ENCODE results near the gene ZBTB1. TPM values are rescaled to one million over a fixed set of nuclear protein-coding genes. Genes with fewer than 3 reads are reported as not detected.
A peak's percentile ranks its signal among the peaks of the same experiment; 100 is the strongest.

Gene ZBTB1
- total and polyA plus RNA-seq, 2 donors (not counting 3 experiments of a cell fraction or from before 2014, with no cell fraction given): 9.7 to 32.2 TPM

- Histone ChIP-seq H3K9ac (replicated peaks; ENCODE audit: extremely low read depth, insufficient read depth, low read length) (peak overlapping the region; percentile 91), H3K9me3 (replicated peaks; ENCODE audit: control insufficient read depth, insufficient read depth, low read length) (no peaks in the 10 kb centered on the region), H3K9me1 (replicated peaks; ENCODE audit: control insufficient read depth, extremely low read depth, insufficient read depth, low read length) (no peaks in the 10 kb centered on the region), H3K36me3 (ENCODE audit: control insufficient read depth in 2 of 2, extremely low read depth in 1 of 2, insufficient read depth in 2 of 2, low read length in 2 of 2) (no peaks in the 10 kb centered on the region), H3K27me3 (ENCODE audit: control insufficient read depth in 2 of 2, insufficient read depth in 2 of 2, low read length in 2 of 2) (no peaks in the 10 kb centered on the region), H2AFZ (ENCODE audit: low read depth, low read length) (peak overlapping the region; percentile 26), H3K79me2 (ENCODE audit: control insufficient read depth, insufficient read depth, low read length) (peaks cover 55% of the 10 kb centered on the region), H3K4me2 (ENCODE audit: insufficient read depth, low read length) (peak overlapping the region; percentile 97), H3K4me3 (replicated peaks in 1 of 3; ENCODE audit: insufficient read depth in 1 of 3, low read depth in 1 of 3, low read length in 3 of 3) (peak overlapping the region; percentile 71 to 97 (median 93)), H3K4me1 (ENCODE audit: control insufficient read depth, extremely low read depth, insufficient read depth, low read length) (peaks cover 38% of the 10 kb centered on the region), H4K20me1 (replicated peaks; ENCODE audit: control insufficient read depth, extremely low read depth, insufficient read depth, low read length) (peaks cover 9% of the 10 kb centered on the region), H3K27ac (ENCODE audit: insufficient read depth, low read depth, low read length) (peak overlapping the region; percentile 95)
- TF ChIP-seq FOS (IDR thresholded peaks at IDR 0.05; ENCODE audit: borderline replicate concordance, insufficient read depth, low read length) (no peak), POLR2A (IDR thresholded peaks at IDR 0.05; ENCODE audit: low read depth, low read length) (peak; percentile 29)
- intact Hi-C loops (cut with micrococcal nuclease): loop anchor here (1.0 to 10.0 kb wide), 4 partner anchors 62 to 860 kb away; partner anchors contain the start of gene WDR89
- FAIRE-seq (peak; percentile 88), DNase-seq (ENCODE audit: low read depth, low spot score) (peak; percentile 83)
- BruUV-seq (replicated peaks): TSS peak; percentile 27
- CTCF ChIA-PET: interaction anchor here (1.0 to 1.2 kb wide), 3 partner anchors 17 to 161 kb away, joined by 3 to 4 read pairs (median 3); no protein-coding TSS in a partner anchor
- POLR2A ChIA-PET: interaction anchor here (1.8 kb wide), 1 partner anchor 35 kb away, joined by 11 read pairs; the partner anchor contains the start of gene HSPA2
- dilution Hi-C loops (cut with MboI; ENCODE audit: extremely low pct_ligation_motif_present, low sequenced_read_pairs): no loop called here
Observed at GRCh38 chr14:64504897-64505794, 576 bp downstream of the ZBTB1 start.

GRCh38 chr14:64506721-64507120, 2.2 kb downstream of the ZBTB1 start:
- CTCF ChIA-PET: no interaction called here

More at GRCh38 chr14:64506721-64507120, 2.2 kb downstream of the ZBTB1 start:
- peaks cover 37% of the 10 kb centered on the region for H3K4me1 ChIP-seq (ENCODE audit: control insufficient read depth, extremely low read depth, insufficient read depth, low read length)
- no peaks in the 10 kb centered on the region for H3K27me3 ChIP-seq (ENCODE audit: control insufficient read depth in 2 of 2, insufficient read depth in 2 of 2, low read length in 2 of 2)
- peak overlapping the region in 1 of 3 experiments; percentile 32 for H3K4me3 ChIP-seq (replicated peaks in 1 of 3; ENCODE audit: insufficient read depth in 1 of 3, low read depth in 1 of 3, low read length in 3 of 3)
- H4K20me1 ChIP-seq (replicated peaks; ENCODE audit: control insufficient read depth, extremely low read depth, insufficient read depth, low read length): peaks cover 16% of the 10 kb centered on the region
- dilution Hi-C loops (cut with MboI; ENCODE audit: extremely low pct_ligation_motif_present, low sequenced_read_pairs) (no loop called here), intact Hi-C loops (cut with micrococcal nuclease) (loop anchor here (10.0 kb wide), 1 partner anchor 862 kb away; the partner anchor contains the start of gene WDR89)
- peak overlapping the region; percentile 78 for H3K4me2 ChIP-seq (ENCODE audit: insufficient read depth, low read length)
- H3K9me3 ChIP-seq (replicated peaks; ENCODE audit: control insufficient read depth, insufficient read depth, low read length): no peaks in the 10 kb centered on the region
- TF ChIP-seq CTCF (IDR thresholded peaks at IDR 0.05; ENCODE audit: extremely low read depth in 1 of 2, insufficient read depth in 1 of 2, low read depth in 1 of 2, low read length in 2 of 2) (no peak), GATA2 (IDR thresholded peaks at IDR 0.05; ENCODE audit: insufficient read depth, insufficient read length, low read depth, low read length) (no peak), POLR2AphosphoS5 (IDR thresholded peaks at IDR 0.05; ENCODE audit: insufficient read depth, low read depth, low read length) (no peak), JUN (IDR thresholded peaks at IDR 0.05; ENCODE audit: borderline replicate concordance, insufficient read depth, insufficient read length, low read depth) (no peak), MAX (IDR thresholded peaks at IDR 0.05; ENCODE audit: insufficient read depth, insufficient read length) (no peak), POLR2A (IDR thresholded peaks at IDR 0.05; ENCODE audit: low read depth, low read length) (no peak), FOS (IDR thresholded peaks at IDR 0.05; ENCODE audit: borderline replicate concordance, insufficient read depth, low read length) (no peak), MYC (IDR thresholded peaks at IDR 0.05; ENCODE audit: low read depth, low read length) (no peak), EZH2 (IDR thresholded peaks at IDR 0.05; ENCODE audit: borderline replicate concordance, low read depth, low read length, severe bottlenecking) (no peak)
- no peak overlapping the region for H3K27ac ChIP-seq (ENCODE audit: insufficient read depth, low read depth, low read length)
- H3K9ac ChIP-seq (replicated peaks; ENCODE audit: extremely low read depth, insufficient read depth, low read length): no peak overlapping the region
- DNase-seq (ENCODE audit: low read depth, low spot score) (no peak), FAIRE-seq (no peak)
- no peaks in the 10 kb centered on the region for H3K9me1 ChIP-seq (replicated peaks; ENCODE audit: control insufficient read depth, extremely low read depth, insufficient read depth, low read length)
- no peak overlapping the region for H2AFZ ChIP-seq (ENCODE audit: low read depth, low read length)
- POLR2A ChIA-PET: no interaction called here
- peaks cover 70% of the 10 kb centered on the region for H3K79me2 ChIP-seq (ENCODE audit: control insufficient read depth, insufficient read depth, low read length)
- H3K36me3 ChIP-seq (ENCODE audit: control insufficient read depth in 2 of 2, extremely low read depth in 1 of 2, insufficient read depth in 2 of 2, low read length in 2 of 2): no peaks in the 10 kb centered on the region
- BruUV-seq (replicated peaks): no TSS peak
